ENCODE data around the gene RHBDD1. TPM values are rescaled to one million over a fixed set of nuclear protein-coding genes. Genes with fewer than 3 reads are reported as not detected.

Gene RHBDD1
- polyA plus RNA-seq, 1 donor from 2014 or later: 5.4 TPM

- H3K79me2 ChIP-seq (replicated peaks; ENCODE audit: insufficient read depth, low read length): no peaks in the 10 kb centered on the region
- no peaks in the 10 kb centered on the region for H3K9me3 ChIP-seq (ENCODE audit: low read length)
- no peaks in the 10 kb centered on the region for H3F3A ChIP-seq (ENCODE audit: insufficient read depth, low read length, poor library complexity, severe bottlenecking)
- H3K27ac ChIP-seq (ENCODE audit: low read length): no peak overlapping the region
- H3K9me2 ChIP-seq (ENCODE audit: insufficient read depth, low read length): no peaks in the 10 kb centered on the region
- H3K4me2 ChIP-seq (ENCODE audit: low read length): no peak overlapping the region
- H4K20me1 ChIP-seq (ENCODE audit: insufficient read depth): no peaks in the 10 kb centered on the region
- H2AFZ ChIP-seq (ENCODE audit: low read depth, low read length): no peak overlapping the region
- TF ChIP-seq SMC3 (conservative IDR thresholded peaks at IDR 0.05; ENCODE audit: poor library complexity): no peak
- no peak overlapping the region for H3K4me3 ChIP-seq (ENCODE audit: low read length)
- H3K9ac ChIP-seq (ENCODE audit: low read length): no peak overlapping the region
- no peaks in the 10 kb centered on the region for H3K36me3 ChIP-seq (ENCODE audit: insufficient read depth, low read length)
- H3K27me3 ChIP-seq (ENCODE audit: insufficient read depth, low read depth, low read length): no peaks in the 10 kb centered on the region
These were observed 74.5 kb downstream of the RHBDD1 start for GRCh38 chr2:226910384-226910783.

GRCh38 chr2:226911932-226912331 is 76.1 kb downstream of the RHBDD1 start:
- Histone ChIP-seq H3K9me3 (ENCODE audit: low read length) (no peaks in the 10 kb centered on the region), H2AFZ (ENCODE audit: low read depth, low read length) (no peak overlapping the region), H3K27me3 (ENCODE audit: insufficient read depth, low read depth, low read length) (no peaks in the 10 kb centered on the region), H3K27ac (ENCODE audit: low read length) (no peak overlapping the region), H3K9ac (ENCODE audit: low read length) (no peak overlapping the region), H3K4me3 (ENCODE audit: low read length) (no peak overlapping the region), H3K79me2 (replicated peaks; ENCODE audit: insufficient read depth, low read length) (no peaks in the 10 kb centered on the region), H3K9me2 (ENCODE audit: insufficient read depth, low read length) (no peaks in the 10 kb centered on the region), H3K36me3 (ENCODE audit: insufficient read depth, low read length) (no peaks in the 10 kb centered on the region), H4K20me1 (ENCODE audit: insufficient read depth) (no peaks in the 10 kb centered on the region), H3F3A (ENCODE audit: insufficient read depth, low read length, poor library complexity, severe bottlenecking) (no peaks in the 10 kb centered on the region), H3K4me2 (ENCODE audit: low read length) (no peak overlapping the region)
- TF ChIP-seq, protein P1, sequence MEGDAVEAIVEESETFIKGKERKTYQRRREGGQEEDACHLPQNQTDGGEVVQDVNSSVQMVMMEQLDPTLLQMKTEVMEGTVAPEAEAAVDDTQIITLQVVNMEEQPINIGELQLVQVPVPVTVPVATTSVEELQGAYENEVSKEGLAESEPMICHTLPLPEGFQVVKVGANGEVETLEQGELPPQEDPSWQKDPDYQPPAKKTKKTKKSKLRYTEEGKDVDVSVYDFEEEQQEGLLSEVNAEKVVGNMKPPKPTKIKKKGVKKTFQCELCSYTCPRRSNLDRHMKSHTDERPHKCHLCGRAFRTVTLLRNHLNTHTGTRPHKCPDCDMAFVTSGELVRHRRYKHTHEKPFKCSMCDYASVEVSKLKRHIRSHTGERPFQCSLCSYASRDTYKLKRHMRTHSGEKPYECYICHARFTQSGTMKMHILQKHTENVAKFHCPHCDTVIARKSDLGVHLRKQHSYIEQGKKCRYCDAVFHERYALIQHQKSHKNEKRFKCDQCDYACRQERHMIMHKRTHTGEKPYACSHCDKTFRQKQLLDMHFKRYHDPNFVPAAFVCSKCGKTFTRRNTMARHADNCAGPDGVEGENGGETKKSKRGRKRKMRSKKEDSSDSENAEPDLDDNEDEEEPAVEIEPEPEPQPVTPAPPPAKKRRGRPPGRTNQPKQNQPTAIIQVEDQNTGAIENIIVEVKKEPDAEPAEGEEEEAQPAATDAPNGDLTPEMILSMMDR (IDR thresholded peaks at IDR 0.05; ENCODE audit: poor library complexity, severe bottlenecking): no peak
- TF ChIP-seq POLR2AphosphoS5 (IDR thresholded peaks at IDR 0.05) (no peak), SMC3 (conservative IDR thresholded peaks at IDR 0.05; ENCODE audit: poor library complexity) (no peak), RAD21 (conservative IDR thresholded peaks at IDR 0.05) (no peak), EP300 (conservative IDR thresholded peaks at IDR 0.05; ENCODE audit: poor library complexity, severe bottlenecking) (no peak)

DNA sequence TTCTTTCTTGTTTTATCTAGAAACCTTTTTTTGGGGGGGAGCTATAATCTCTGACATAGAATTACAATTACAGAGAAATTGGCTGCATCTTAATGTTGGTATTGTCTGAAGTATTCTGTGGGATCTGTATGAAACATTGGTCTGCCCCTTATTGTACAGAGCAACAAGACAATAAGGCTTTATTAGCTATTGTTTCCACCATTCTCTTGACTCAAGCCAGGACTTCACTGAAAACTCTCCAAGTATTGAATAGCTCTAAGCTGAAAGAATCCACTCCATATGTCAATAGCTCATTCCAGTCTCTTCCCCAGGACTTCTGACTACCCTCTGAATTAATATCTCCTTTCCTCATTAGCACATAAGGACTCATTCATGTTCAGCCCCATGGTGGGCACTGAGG is 77.8 kb downstream of the RHBDD1 start:
- no peak overlapping the region for H2AFZ ChIP-seq (ENCODE audit: low read depth, low read length)
- no peaks in the 10 kb centered on the region for H3K9me2 ChIP-seq (ENCODE audit: insufficient read depth, low read length)
- no peaks in the 10 kb centered on the region for H3K36me3 ChIP-seq (ENCODE audit: insufficient read depth, low read length)
- TF ChIP-seq EP300 (conservative IDR thresholded peaks at IDR 0.05; ENCODE audit: poor library complexity, severe bottlenecking) (no peak), REST (IDR thresholded peaks at IDR 0.05; ENCODE audit: borderline replicate concordance) (no peak), SMC3 (conservative IDR thresholded peaks at IDR 0.05; ENCODE audit: poor library complexity) (no peak), POLR2AphosphoS5 (IDR thresholded peaks at IDR 0.05) (no peak), MXI1 (conservative IDR thresholded peaks at IDR 0.05; ENCODE audit: poor library complexity, severe bottlenecking) (no peak), EZH2 (IDR thresholded peaks at IDR 0.05; ENCODE audit: borderline replicate concordance, insufficient read depth, low read length, poor library complexity, severe bottlenecking) (no peak), TAF1 (IDR thresholded peaks at IDR 0.05; ENCODE audit: low read depth) (no peak), RAD21 (conservative IDR thresholded peaks at IDR 0.05) (no peak)
- TF ChIP-seq, protein P1 (IDR thresholded peaks at IDR 0.05; ENCODE audit: poor library complexity, severe bottlenecking): no peak
- no peaks in the 10 kb centered on the region for H3K27me3 ChIP-seq (ENCODE audit: insufficient read depth, low read depth, low read length)
- H3K4me2 ChIP-seq (ENCODE audit: low read length): no peak overlapping the region
- no peak overlapping the region for H3K27ac ChIP-seq (ENCODE audit: low read length)
- H4K20me1 ChIP-seq (ENCODE audit: insufficient read depth): no peaks in the 10 kb centered on the region
- H3K79me2 ChIP-seq (replicated peaks; ENCODE audit: insufficient read depth, low read length): no peaks in the 10 kb centered on the region
- H3K9ac ChIP-seq (ENCODE audit: low read length): no peak overlapping the region
- H3K4me3 ChIP-seq (ENCODE audit: low read length): no peak overlapping the region
- H3K9me3 ChIP-seq (ENCODE audit: low read length): no peaks in the 10 kb centered on the region
- H3F3A ChIP-seq (ENCODE audit: insufficient read depth, low read length, poor library complexity, severe bottlenecking): no peaks in the 10 kb centered on the region
